ENCODE measurements around the gene DRD4. TPM values are rescaled to one million over a fixed set of nuclear protein-coding genes. Genes with fewer than 3 reads are reported as not detected.

Gene DRD4
- total and polyA plus RNA-seq, 10 of the 15 experiments (the other 5 are each of a cell fraction or from before 2014, with no cell fraction given): not detected

DNA sequence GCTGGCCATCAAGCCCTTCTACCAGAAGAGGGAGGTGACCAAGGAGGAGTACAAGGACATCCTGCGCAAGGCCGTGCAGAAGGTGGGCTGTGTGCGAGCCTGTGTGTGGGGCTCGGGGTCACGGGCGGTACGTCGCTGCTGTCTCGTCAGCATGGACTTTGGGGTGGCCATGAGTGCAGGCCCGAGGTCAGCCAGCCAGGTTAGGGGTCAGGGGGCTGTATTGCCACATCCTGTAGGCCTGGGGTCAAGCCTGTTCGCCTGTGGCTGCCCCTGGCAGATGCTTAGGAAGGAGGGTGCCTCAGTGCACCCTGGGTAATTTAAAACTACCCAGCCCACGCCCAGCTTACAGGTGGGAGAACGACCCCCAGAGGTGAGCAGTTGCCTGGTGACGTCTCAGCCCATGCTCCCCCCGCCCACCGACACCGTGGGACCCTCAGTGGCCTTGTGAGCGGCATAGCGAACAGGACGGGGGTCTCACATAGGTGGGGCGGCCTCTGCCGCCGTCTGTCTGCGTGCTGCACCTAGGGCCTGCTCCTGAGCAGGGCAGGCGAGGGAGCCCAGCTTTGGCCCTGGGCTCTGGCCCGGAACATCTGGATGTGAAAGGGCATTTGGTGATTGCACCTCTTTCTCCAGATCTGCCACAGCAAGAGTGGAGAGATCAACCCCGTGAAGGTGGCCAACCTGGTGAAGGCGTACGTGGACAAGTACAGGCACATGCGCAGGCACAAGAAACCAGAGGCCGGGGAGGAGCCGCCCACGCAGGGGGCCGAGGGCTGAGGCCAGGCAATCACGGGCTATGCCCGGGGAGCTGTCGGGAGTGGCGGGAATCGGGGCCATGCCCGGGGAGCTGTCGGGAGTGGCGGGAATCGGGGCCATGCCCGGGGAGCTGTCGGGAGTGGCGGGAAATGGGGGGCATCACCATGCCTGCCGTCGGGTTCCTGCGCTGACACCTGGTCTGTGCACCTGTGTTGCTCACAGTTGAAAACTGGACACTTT is 25.8 kb upstream of the DRD4 start (continued):
- TF ChIP-seq, protein P1, sequence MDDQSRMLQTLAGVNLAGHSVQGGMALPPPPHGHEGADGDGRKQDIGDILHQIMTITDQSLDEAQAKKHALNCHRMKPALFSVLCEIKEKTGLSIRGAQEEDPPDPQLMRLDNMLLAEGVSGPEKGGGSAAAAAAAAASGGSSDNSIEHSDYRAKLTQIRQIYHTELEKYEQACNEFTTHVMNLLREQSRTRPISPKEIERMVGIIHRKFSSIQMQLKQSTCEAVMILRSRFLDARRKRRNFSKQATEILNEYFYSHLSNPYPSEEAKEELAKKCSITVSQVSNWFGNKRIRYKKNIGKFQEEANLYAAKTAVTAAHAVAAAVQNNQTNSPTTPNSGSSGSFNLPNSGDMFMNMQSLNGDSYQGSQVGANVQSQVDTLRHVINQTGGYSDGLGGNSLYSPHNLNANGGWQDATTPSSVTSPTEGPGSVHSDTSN (IDR thresholded peaks at IDR 0.05; ENCODE audit: insufficient replicate concordance, low read depth, low read length): no peak
- TF ChIP-seq, protein P2, sequence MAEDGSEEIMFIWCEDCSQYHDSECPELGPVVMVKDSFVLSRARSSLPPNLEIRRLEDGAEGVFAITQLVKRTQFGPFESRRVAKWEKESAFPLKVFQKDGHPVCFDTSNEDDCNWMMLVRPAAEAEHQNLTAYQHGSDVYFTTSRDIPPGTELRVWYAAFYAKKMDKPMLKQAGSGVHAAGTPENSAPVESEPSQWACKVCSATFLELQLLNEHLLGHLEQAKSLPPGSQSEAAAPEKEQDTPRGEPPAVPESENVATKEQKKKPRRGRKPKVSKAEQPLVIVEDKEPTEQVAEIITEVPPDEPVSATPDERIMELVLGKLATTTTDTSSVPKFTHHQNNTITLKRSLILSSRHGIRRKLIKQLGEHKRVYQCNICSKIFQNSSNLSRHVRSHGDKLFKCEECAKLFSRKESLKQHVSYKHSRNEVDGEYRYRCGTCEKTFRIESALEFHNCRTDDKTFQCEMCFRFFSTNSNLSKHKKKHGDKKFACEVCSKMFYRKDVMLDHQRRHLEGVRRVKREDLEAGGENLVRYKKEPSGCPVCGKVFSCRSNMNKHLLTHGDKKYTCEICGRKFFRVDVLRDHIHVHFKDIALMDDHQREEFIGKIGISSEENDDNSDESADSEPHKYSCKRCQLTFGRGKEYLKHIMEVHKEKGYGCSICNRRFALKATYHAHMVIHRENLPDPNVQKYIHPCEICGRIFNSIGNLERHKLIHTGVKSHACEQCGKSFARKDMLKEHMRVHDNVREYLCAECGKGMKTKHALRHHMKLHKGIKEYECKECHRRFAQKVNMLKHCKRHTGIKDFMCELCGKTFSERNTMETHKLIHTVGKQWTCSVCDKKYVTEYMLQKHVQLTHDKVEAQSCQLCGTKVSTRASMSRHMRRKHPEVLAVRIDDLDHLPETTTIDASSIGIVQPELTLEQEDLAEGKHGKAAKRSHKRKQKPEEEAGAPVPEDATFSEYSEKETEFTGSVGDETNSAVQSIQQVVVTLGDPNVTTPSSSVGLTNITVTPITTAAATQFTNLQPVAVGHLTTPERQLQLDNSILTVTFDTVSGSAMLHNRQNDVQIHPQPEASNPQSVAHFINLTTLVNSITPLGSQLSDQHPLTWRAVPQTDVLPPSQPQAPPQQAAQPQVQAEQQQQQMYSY (CRISPR knock-in tag; IDR thresholded peaks at IDR 0.05): no peak

DNA sequence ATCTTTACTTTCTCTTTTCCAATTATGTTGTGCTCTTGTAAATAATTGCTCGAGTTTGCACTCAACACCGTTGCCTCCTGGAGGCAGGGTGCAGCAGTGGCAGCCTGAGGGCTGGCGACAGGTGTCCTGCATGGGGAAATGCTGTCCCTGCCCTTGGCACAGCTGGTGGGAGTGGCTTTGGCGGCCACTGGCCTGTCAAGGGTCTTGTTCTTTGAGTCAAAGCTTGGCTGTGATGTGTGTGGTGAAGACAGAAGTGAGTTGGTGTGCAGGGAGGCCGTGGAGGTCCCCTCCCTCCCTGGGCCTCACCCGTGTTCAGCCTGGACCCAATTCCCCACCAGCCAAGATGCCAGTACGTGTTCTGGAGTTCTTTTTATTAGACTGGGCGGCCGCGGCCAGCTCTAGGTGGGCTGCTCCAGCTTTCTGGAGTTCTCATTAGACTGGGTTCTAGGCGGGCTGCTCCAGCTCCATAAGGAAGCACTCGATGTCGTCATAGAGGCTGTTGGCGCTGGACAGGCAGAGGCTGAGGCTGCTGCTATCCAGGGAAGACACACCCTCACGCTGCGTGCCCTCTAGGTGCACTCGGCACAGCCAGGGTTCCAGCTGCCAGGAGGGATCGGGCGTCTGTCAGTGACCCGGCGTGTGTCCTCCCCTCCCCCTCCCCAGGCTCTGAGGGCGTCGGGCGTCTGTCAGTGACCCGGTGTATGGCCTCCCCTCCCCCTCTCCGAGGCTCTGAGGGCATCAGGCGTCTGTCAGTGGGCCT is 24.7 kb upstream of the DRD4 start:
- CTCF ChIA-PET: no interaction called here
- SMC1A ChIA-PET (ENCODE audit: uncharacterized antibody, unreplicated experiment): no interaction called here
- in situ Hi-C loops (cut with MboI) (no loop called here), intact Hi-C loops (cut with micrococcal nuclease; ENCODE audit: unreplicated experiment) (no loop called here)
- DNase-seq (ENCODE audit: low read depth, low spot score) (no peak), FAIRE-seq (no peak), ATAC-seq (no peak)
- Histone ChIP-seq H3K4me1 (ENCODE audit: control insufficient read depth, insufficient read depth, low read length) (peaks cover 14% of the 10 kb centered on the region), H3K36me3 (ENCODE audit: control insufficient read depth in 2 of 2, insufficient read depth in 2 of 2, low read length in 1 of 2) (peaks cover 16 to 53% of the 10 kb centered on the region in 2 experiments; a peak in 3 of 4 replicates), H3K27me3 (replicated peaks in 1 of 2; ENCODE audit: control insufficient read depth in 2 of 2, insufficient read depth in 2 of 2, low read length in 1 of 2) (no peaks in the 10 kb centered on the region), H3K27ac (ENCODE audit: control insufficient read depth, insufficient read depth) (no peak overlapping the region), H4K20me1 (ENCODE audit: control insufficient read depth, insufficient read depth) (peaks cover 11% of the 10 kb centered on the region), H3K9me3 (replicated peaks; ENCODE audit: control insufficient read depth, insufficient read depth, low read length) (no peaks in the 10 kb centered on the region), H3K9ac (ENCODE audit: control insufficient read depth, insufficient read depth, low read length) (no peak overlapping the region), H2AFZ (ENCODE audit: control insufficient read depth, low read depth, low read length) (no peak overlapping the region), H3K4me2 (ENCODE audit: control insufficient read depth, insufficient read depth) (peak overlapping the region; percentile 68; the same call in 1 of the 2 replicates), H3K79me2 (ENCODE audit: control insufficient read depth, insufficient read depth, low read length) (peaks cover 26% of the 10 kb centered on the region), H3K4me3 (no peak overlapping the region)
- BruUV-seq (replicated peaks): no TSS peak
- POLR2A ChIA-PET: interaction anchor here (0.5 kb wide), 1 partner anchor 106 kb away, joined by 4 read pairs; no protein-coding TSS in a partner anchor
- RAD21 ChIA-PET (ENCODE audit: unreplicated experiment): interaction anchor here (1.5 kb wide), 1 partner anchor 84 kb away, joined by 3 read pairs; no protein-coding TSS in a partner anchor
- 76% methylated on average over 22 of the region's 27 CpGs for WGBS (ENCODE audit: insufficient coverage, insufficient replicate concordance, low lambda C conversion rate, missing lambda C conversion rate)
- TF ChIP-seq POLR2AphosphoS5 (IDR thresholded peaks at IDR 0.05; ENCODE audit: low read length): peak; percentile 76
- TF ChIP-seq ZNF207 (IDR thresholded peaks at IDR 0.05; ENCODE audit: borderline replicate concordance): no peak
- TF ChIP-seq YY1 (IDR thresholded peaks at IDR 0.05; ENCODE audit: low read depth, low read length): 0 out of 2 replicates have a peak, but pooled peaks have one; percentile 5
- TF ChIP-seq CBX3 (IDR thresholded peaks at IDR 0.05; ENCODE audit: borderline replicate concordance, low read depth): no peak
- TF ChIP-seq CTCF (IDR thresholded peaks at IDR 0.05 in 2 of 3, conservative IDR thresholded peaks at IDR 0.05 in 1 of 3; ENCODE audit: control insufficient read depth in 2 of 3, extremely low read depth in 1 of 3, insufficient read depth in 1 of 3, low read depth in 3 of 3, low read length in 3 of 3): peak; percentile 1 to 33 (median 23); a peak in 2 of 6 replicates
- peak; percentile 85 for TF ChIP-seq POLR2A (IDR thresholded peaks at IDR 0.05; ENCODE audit: low read depth, low read length)
- no peak for TF ChIP-seq WRNIP1 (IDR thresholded peaks at IDR 0.05; ENCODE audit: borderline replicate concordance, low read depth, low read length)
- TF ChIP-seq POU2F2 (IDR thresholded peaks at IDR 0.05; ENCODE audit: borderline replicate concordance, low read depth, low read length): peak; percentile 38; the same call in 1 of the 3 replicates
